ENCODE measurements around the gene MAD1L1.
"Not testable (repeated sequence)": the region's sequence is repeated elsewhere in the genome, so short reads cannot be mapped to it uniquely, and the experiment has no call there.

The MAD1L1 gene

GRCh38 chr7:1866601-1867000 is 366.1 kb downstream of the MAD1L1 start:
- no peak for DNase-seq

DNA sequence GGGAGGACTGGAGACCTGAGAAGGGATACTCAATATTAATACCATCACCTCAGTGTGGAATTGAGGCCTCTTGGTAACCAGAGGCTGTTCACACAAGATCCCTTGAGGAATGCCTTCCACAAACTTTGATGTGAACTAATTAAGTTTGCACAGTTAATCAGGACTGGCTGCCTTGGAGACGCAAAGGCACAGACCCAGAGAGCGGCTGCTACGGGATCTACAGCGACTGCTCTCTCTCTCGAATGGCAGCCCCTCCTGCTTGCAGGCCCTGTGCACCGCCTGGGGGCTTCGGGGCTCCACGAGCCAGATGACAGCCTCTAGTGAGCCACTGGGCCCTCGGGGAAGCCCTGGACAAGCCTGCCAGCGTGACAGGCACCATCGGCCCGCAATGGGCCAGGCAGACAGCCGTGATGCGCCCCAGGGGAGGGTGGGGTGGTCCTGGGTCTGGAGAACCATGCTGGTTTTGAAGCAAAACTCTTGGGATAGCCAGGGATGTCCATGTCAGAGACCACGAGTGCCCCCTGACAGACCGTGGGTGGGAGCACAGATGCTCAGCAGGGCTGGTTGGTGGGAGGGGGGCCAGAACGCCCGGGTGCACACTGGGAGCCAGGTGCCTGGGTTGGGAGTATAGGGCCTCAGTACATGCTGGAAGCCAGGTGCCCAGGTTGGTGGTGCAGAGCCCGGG is 367.0 kb downstream of the MAD1L1 start:
- no peak for DNase-seq

- DNase-seq, result no peak
Observed at GRCh38 chr7:1865000-1865555, 367.7 kb downstream of the MAD1L1 start.

GRCh38 chr7:1864161-1864940 is 368.4 kb downstream of the MAD1L1 start:
- no peak for DNase-seq

DNA sequence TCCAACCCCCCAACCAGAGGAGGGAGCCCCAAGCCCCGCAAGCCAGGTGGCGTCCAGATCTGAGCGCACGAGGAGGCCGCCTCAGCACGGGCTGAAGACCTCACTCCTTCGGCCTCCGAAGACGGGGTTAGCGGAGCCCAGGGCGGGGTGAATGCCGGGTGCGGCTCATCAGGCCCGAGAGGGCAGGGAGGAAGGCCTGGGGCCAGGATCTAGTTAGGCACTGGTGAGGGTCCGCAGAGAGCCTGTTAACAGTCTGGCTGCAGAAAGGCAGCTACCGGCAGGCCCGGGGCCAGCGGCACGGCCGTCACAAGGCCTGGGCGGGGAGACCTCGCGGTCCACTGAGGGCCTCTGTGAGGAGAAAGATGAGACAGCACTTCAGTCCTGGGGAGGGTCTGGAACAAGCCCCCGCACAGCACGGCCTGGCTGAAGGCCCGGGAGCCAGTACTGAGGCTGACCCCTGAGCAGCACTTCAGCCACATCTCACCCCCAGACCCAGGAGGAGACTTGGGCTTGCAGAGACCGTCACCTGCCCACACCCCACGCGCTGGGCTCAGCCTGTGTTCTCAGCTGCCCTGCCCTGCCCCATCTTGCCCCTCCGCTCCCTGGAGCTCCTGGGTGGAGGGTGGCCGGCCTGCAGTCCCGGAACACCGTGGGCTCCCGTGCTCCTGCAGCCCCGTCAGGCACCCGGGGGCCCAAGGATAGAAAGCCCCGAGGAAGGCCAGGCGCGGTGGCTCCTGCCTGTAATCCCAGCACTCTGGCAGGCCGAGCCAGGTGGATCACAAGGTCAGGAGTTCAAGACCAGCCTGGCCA is 369.4 kb downstream of the MAD1L1 start:
- DNase-seq, result no peak

DNA sequence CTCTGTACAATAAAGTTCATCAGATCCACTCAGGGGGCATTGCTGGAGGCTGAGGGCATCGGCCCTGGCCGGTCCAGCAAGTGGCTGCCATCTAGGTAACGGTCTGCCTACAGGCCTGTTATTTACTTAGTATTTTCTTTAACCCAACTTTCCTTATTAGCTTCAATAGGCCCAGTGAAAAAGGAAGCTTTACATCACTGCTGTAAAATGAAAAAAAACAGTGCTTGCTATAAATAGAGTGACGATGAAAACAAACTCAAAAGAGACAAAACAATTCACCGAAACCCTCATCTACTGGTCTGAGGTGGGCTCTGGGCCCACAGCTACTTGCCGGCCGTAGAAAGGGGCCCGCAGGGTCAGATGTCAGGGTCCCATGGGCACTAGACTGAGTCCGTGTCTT is 370.2 kb downstream of the MAD1L1 start:
- no peak for DNase-seq

GRCh38 chr7:1861799-1862458 is 370.8 kb downstream of the MAD1L1 start:
- DNase-seq, result no peak

DNA sequence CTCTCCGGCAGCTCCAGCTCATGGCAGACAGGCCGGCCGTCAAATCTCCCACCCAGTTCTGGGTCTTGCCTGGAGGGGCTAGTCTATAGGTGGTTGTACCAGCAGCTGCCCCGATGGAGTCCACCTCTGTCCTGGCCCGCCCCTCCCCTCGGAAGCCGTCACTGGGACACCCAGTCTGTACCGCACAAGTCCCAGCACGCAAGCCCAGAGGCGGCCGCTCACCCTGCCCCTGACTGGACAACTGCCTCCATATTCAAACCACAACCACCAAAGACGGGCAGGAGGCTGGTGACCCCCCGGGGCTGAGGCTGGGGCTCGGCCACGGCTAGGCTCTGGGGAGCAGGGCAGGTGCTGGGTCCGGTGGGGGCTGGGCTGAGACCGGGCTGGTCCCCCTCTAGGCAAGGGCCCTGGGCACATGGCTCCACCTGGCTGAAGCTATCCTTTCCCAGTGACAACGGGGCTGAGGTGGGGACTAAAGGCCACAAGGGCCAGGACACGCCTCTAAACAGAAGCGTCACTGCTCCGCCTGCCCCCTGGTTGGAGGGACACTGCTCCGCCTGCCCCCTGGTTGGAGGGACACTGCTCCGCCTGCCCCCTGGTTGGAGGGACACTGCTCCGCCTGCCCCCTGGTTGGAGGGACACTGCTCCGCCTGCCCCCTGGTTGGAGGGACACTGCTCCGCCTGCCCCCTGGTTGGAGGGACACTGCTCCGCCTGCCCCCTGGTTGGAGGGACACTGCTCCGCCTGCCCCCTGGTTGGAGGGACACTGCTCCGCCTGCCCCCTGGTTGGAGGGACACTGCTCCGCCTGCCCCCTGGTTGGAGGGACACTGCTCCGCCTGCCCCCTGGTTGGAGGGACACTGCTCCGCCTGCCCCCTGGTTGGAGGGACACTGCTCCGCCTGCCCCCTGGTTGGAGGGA is 371.6 kb downstream of the MAD1L1 start:
- DNase-seq, result not testable (repeated sequence)

DNA sequence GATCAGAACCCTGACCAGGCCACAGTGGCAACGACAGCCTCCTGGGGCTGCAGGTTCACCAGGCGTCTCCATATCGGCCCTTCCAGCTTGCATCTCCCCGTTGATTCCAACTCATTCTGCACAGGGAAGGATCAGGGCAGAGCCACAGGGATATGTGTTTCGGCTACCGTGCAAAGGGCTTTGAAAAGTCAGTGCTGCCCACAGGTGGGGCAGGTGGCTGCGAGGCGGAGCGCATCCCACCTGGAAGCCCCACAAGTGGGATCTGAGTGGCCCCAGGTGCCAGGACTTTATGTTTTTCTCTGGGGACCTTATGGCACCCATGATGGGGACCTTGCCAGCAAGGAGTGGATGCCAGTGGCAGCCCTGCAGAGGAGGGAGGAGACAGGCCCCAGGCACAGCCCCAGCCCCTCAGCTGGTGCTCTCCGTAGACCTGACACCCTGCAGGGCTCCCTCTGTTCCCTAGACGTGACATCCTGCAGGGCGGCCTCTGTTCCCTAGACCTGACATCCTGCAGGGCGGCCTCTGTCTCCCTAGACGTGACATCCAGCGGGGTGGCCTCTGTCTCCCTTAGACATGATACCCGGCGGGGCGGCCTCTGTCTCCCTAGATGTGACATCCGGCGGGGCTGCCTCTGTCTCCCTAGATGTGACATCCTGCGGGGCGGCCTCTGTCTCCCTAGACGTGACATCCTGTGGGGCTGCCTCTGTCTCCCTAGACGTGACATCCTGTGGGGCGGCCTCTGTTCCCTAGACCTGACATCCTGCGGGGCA is 373.3 kb downstream of the MAD1L1 start:
- DNase-seq, result no peak

DNA sequence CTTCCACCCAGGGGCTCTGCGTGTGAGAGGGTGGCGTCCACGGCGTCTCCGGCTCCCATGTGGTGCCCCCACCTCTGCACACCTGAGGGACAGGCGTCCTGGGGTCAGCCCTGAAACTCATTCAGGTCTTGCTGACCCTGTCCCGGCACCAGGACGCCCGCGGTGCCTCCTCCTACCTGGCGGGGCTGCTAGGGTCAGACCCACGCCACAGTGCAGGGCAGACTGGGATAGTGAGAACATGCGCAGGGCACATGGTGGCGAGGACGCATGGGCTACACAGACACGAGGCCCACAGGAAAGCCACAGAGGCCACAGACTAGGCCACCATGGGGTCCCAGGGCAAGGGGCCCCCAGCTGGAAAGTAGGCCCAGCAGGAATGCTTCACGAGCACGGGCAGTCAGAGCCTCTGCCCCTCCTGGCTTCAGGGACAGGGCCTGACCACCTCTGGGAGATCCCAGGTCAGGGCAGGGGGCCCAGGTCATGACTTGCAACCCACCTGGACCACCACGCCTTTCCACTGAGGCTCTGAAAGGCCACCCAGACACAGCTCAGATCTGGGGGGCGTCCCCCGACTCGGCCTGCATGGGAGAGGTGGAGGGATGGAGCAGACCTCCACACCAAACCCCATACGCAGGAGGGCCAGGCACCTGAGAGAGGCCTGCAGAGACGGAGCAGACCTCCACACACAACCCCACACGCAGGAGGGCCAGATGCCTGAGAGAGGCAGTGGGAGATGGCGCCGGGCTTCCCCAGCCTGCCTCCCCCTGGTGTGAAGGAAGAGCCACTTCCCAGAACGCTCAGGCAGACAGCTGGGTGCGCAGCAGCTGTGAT is 374.1 kb downstream of the MAD1L1 start:
- DNase-seq, result no peak

DNA sequence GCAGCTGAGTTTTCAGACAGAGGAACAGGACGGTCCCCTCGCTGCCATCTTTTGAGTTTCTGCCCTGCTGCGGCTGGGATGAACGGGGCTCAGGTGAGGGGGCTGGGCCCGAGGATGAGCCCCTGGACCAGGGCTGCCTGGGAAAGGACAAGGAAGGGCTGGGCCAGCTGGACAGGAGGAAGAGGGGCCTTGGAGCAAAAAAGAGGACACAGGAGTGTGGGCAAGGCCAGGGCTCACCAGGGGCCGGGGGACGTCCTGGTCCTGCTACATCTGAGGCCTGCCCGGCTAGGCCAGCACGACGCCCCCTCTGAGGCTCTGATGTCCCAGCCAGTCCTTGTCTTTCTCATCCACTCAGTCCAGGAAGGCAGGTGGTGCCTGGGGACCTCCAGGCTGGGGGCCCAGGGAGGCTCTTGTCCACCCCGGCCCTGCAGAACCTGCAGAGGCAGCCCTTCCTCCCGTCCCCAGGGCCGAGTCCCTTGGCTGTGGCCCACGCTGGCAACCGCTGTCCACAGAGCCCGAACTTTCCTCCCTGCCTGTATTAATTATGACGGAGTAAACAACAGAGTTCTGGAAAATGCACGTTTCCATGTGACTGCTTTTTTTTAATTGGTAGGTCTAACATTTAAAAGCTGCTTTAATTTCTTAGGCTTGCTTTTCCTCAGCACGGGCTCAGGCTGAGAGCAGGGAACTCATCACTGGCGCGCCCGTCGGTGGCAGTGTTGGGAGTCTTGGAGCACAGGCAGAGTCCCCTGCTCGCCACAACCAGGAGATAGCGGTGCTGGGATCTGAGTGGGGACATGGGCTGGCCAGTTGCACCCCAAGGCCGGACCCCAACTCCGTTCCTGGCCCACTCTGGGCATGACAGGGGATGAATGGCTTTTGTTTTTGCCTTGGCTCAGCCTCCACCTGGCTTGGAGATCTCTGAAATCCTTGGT is 375.0 kb downstream of the MAD1L1 start:
- DNase-seq, result no peak

DNA sequence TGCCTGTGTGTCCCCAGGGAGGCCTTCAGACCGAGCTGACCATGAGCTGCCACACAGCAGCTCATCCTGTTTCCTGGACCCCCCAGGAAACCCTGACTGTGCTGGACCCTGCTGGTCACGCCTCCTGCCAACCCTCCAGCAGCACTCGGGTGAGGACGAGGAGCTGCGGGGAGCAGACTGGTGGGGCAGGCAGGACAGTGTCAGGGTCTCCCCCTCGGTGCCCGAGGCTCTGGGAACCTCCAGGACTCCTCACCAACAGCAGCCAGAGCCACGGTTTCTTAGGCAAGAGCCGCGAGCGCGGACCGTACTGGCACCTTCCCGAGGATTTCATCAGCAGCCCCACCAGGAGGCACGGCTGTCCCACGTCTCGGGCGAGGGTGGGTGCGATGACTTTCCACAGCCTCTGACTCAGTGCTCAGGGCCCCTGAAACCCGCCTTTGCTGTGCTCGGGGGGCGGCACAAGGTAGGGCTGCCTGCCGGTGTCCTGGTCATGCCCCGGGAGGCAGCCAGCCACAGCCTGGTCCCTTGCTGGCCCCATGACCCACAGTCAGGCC is 375.8 kb downstream of the MAD1L1 start:
- DNase-seq, result no peak

DNA sequence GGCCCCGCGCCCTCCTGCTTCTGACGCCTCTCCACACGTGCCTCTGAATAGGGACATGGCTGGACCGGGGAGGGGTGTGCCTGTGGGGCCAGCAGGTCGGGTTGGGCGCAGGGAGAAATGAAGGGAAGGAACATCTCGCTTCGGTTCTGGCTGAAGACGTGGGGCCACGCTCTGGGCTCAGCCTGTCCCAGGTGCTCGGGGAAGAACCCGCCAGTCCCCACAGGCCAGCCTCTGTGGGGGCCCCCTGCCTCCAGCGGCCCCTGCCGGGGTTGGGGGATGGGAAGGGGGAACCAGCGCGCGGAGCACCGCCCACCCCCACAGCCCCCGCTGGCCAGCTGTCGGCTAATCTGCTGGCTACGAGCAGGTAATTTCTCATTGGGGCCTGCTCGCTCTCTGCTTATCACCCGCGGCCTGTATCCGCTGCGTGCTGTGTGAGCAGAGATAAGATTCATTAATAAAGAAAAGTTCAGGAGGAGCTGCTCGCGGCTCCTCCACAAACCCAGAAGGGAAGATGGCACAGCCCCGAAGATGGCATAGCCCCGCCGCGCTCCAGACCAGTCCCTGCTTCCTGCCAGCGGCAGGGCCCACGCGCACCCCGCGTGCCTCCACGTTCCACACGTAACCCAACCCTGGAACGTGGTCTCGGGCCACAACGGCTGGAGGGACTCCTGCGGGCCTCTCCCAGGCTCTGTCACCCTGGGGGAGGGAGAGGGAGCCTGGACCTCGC is 376.4 kb downstream of the MAD1L1 start:
- no peak for DNase-seq

DNA sequence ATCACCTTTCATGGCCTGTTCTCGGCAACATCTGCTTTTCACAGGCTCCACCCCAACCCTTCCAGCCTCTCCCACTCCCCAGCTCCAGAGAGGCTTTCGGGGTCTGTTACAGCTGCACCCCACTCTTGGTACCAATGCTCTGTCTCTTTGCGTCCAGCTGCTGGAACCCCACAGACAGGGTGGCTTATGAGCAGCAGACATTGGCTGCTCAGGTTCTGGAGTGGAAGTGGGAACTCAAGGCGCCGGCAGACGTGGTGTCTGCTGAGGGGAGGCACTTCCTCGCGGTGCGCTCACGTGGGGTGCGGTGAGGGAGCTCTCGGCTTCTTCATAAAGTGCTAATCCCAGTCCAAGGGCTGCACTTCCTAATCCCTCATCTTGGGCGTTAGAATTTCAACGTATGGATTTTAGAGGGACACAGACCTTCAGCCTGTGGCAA is 377.0 kb downstream of the MAD1L1 start:
- no peak for DNase-seq

- no peak for DNase-seq
Observed at GRCh38 chr7:1854866-1855724, 377.6 kb downstream of the MAD1L1 start.
